Breast epithelium (tissue), 4 donors: ENCODE data around the gene DPEP2NB. TPM values are rescaled to one million over a fixed set of nuclear protein-coding genes. Genes with fewer than 3 reads are reported as not detected.
"Not testable (repeated sequence)": the region's sequence is repeated elsewhere in the genome, so short reads cannot be mapped to it uniquely, and the experiment has no call there.

Source experiments
- DNase-seq, 2 donors: peaks; one replicate each; pipeline ENCODE4 v3.0.0-alpha.2; 2019; ENCODE audit warnings: low spot score in 2 of 2
- H3K27ac ChIP-seq, 2 donors: fragments of 200-600 bp; sonication (generic) in 1 of 2; one replicate each; pipeline ENCODE4 v1.5.1; 2016 to 2019; ENCODE audit warnings: mild to moderate bottlenecking in 1 of 2
- H3K27me3 ChIP-seq, 2 donors: fragments of 200-600 bp; sonication (generic) in 1 of 2; one replicate each; pipeline versions ENCODE4 v1.5.1 to v1.6.0; 2017 to 2019; ENCODE audit warnings: control low read depth in 1 of 2, mild to moderate bottlenecking in 1 of 2
- H3K36me3 ChIP-seq: fragments of 200-600 bp; one replicate; pipeline ENCODE4 v1.5.1; 2019
- H3K4me1 ChIP-seq, 2 donors: fragments of 200-600 bp; sonication (generic); one replicate each; pipeline ENCODE4 v1.5.1; 2016 to 2019; ENCODE audit warnings: control low read depth in 1 of 2
- H3K4me3 ChIP-seq, 3 donors: fragments of 200-600 bp; sonication (generic); 1 replicate in 2 of 3; 2 replicates in 1 of 3; pipeline ENCODE4 v1.5.1; 2016 to 2019; ENCODE audit warnings: mild to moderate bottlenecking in 3 of 3, moderate library complexity in 2 of 3
- H3K9me3 ChIP-seq, 2 donors: fragments of 200-600 bp; sonication (generic) in 1 of 2; one replicate each; pipeline ENCODE4 v1.5.1; 2016 to 2019; ENCODE audit warnings: control low read depth in 1 of 2
- POLR2A ChIP-seq: fragments of 450-650 bp; IDR thresholded peaks from one replicate; pipeline ENCODE4 v1.6.1; 2016; ENCODE audit warnings: antibody characterized with exemption, mild to moderate bottlenecking, moderate library complexity
- POLR2AphosphoS5 ChIP-seq, 3 donors: sonication (generic); formaldehyde crosslinking; IDR thresholded peaks; one replicate each; pipeline ENCODE4 v1.6.1; 2017; ENCODE audit warnings: antibody characterized with exemption in 3 of 3
- intact Hi-C: fragments of 100-400 bp; cut with DNase I; formaldehyde crosslinking; loops from one replicate; pipeline ENCODE4 v1.15.1; 2023; ENCODE audit warnings: low total_unique reads
- total RNA-seq, 3 donors: library from RNA; depleted of rRNA; stranded (reverse); fragments of >200 nt; gene quantifications; one replicate each; pipeline ENCODE4 v1.1.0, GENCODE V29; 2016
- TF ChIP-seq, protein P1 (sequence below), 3 donors: fragments of 450-650 bp; IDR thresholded peaks; one replicate each; pipeline ENCODE4 v1.5.1; 2016 to 2017; ENCODE audit warnings: antibody characterized with exemption in 3 of 3, mild to moderate bottlenecking in 3 of 3, moderate library complexity in 3 of 3

Gene DPEP2NB
- total RNA-seq, 3 donors from 2014 or later = not detected

DNA sequence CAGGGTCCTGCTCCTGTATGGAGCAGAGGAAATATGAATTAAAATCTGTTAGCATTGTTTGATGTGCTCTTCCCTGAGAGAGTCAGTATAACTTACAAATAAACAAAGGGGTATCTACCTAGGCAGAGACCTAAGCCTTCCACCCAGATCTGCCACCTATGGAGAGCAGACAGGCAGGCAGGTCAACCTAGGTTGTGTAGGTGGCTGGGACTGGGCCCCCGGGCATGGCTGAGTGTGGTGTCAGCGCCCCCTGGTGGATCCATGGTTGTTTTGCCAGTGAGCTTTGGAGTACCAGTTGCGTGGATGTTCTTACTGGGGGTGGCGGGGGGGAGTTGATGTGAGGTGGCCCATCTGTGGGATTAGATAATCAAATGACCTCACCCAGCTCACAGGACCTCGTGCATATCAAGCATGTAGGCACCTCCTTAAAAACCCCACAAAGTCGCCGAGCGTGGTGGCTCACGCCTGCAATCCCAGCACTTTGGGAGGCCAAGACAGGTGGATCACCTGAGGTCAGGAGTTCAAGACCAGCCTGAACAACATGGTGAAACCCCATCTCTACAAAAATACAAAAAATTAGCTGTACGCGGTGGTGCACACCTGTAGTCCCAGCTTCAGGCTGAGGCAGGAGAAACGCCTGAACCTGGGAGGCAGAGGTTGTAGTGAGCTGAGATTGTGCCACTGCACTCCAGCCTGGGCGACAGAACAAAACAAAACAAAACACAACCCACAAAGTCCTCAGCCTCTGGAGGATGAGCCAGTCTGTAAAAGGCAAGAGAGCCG, 25.0 kb upstream of the DPEP2NB start:
- no peaks in the 10 kb centered on the region for H3K9me3 ChIP-seq
- H3K27me3 ChIP-seq = no peaks in the 10 kb centered on the region
- H3K4me1 ChIP-seq = no peaks in the 10 kb centered on the region
- H3K36me3 ChIP-seq = no peaks in the 10 kb centered on the region
- intact Hi-C loops = loop anchor here (10.0 kb wide), 2 partner anchors 166 to 226 kb away; partner anchors contain the start of gene EDC4
- TF ChIP-seq, protein P1, sequence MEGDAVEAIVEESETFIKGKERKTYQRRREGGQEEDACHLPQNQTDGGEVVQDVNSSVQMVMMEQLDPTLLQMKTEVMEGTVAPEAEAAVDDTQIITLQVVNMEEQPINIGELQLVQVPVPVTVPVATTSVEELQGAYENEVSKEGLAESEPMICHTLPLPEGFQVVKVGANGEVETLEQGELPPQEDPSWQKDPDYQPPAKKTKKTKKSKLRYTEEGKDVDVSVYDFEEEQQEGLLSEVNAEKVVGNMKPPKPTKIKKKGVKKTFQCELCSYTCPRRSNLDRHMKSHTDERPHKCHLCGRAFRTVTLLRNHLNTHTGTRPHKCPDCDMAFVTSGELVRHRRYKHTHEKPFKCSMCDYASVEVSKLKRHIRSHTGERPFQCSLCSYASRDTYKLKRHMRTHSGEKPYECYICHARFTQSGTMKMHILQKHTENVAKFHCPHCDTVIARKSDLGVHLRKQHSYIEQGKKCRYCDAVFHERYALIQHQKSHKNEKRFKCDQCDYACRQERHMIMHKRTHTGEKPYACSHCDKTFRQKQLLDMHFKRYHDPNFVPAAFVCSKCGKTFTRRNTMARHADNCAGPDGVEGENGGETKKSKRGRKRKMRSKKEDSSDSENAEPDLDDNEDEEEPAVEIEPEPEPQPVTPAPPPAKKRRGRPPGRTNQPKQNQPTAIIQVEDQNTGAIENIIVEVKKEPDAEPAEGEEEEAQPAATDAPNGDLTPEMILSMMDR (IDR thresholded peaks at IDR 0.05) = peak; percentile 70 to 85 (median 82)
- TF ChIP-seq POLR2A = no peak
- no peak for TF ChIP-seq POLR2AphosphoS5 (IDR thresholded peaks at IDR 0.05)
- H3K27ac ChIP-seq = no peak overlapping the region
- no peak overlapping the region for H3K4me3 ChIP-seq
- peak; percentile 70 to 82 for DNase-seq

DNA sequence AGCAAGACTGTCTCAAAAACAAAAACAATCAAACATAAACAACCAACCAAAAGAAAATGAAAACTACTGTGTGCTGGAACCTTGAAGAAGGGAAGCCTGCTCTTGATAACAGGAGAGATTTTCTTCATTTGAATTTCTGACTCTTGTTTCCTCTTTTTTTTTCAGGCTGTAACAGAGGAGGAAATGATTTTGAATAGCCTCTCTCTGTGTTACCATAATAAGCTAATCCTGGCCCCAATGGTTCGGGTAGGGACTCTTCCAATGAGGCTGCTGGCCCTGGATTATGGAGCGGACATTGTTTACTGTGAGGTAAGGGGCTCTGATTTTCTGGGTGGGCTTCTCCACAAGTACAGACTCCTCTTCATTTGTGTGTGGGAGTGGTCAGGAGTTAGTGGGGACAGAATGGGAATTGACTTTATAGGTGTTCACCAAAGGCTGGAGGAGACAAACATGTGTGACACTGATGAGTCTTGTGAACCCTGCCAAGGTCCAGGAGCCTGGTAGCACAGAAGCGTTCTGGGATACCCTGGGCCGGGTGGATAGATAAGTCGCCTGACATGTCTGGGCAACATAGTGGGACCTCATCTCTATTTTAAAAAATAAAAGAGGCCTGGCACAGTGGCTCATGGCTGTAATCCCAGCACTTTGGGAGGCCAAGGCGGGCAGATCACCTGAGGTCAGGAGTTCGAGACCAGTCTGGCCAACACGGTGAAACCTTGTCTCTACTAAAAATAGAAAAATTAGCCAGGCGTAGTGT, 22.3 kb upstream of the DPEP2NB start:
- Histone ChIP-seq H3K4me1 (no peaks in the 10 kb centered on the region), H3K27me3 (no peaks in the 10 kb centered on the region), H3K9me3 (no peaks in the 10 kb centered on the region), H3K36me3 (no peaks in the 10 kb centered on the region), H3K4me3 (no peak overlapping the region), H3K27ac (no peak overlapping the region)
- DNase-seq = no peak
- TF ChIP-seq POLR2A = no peak
- TF ChIP-seq, protein P1 (IDR thresholded peaks at IDR 0.05) = no peak
- no peak for TF ChIP-seq POLR2AphosphoS5 (IDR thresholded peaks at IDR 0.05)
- intact Hi-C loops = loop anchor here (5.0 kb wide), 1 partner anchor 61 kb away; no protein-coding TSS in a partner anchor

DNA sequence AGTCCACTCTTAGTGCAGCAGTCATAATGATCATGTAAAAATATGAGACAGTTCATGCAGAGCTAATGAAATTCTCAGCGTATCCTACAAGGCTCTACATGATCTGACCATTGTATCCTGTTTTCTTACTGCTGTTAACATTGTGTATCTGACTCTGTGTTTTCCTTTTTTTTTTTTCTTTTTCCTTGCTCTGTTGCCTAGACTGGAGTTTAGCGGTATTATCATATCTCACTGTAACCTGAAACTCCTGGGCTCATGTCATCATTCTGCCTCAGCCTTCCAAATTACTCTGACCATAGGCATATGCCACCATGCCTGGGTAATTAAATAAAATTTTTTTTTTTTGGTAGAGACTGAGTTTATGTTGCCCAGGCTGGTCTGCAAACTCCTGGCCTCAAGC, 19.5 kb upstream of the DPEP2NB start:
- no peaks in the 10 kb centered on the region for H3K27me3 ChIP-seq
- no peaks in the 10 kb centered on the region for H3K9me3 ChIP-seq
- intact Hi-C loops = loop anchor here (5.0 kb wide), 1 partner anchor 58 kb away; no protein-coding TSS in a partner anchor
- H3K36me3 ChIP-seq = no peaks in the 10 kb centered on the region
- no peak overlapping the region for H3K4me3 ChIP-seq
- no peak for TF ChIP-seq POLR2A
- no peak for TF ChIP-seq POLR2AphosphoS5 (IDR thresholded peaks at IDR 0.05)
- H3K27ac ChIP-seq = no peak overlapping the region
- no peaks in the 10 kb centered on the region for H3K4me1 ChIP-seq
- no peak for DNase-seq

DNA sequence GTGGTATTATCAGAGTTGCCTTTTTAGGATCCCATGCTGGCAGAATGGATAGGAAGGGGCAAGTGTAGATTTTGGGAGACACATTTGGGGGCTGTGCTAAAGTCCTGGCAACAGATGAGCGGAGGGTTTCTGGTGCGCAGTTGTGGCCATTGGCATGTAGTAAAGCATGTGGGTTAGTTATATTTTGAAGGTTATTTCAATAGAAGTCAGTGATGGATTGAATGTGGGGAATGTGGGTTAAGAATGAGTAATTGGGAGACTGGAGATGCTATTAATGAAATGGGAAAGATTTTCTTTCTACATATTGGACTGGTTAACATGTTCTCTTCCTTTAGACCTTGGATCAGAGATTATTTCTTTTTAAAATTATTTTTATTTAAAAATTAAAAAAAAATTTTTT, 17.4 kb upstream of the DPEP2NB start:
- H3K9me3 ChIP-seq = no peaks in the 10 kb centered on the region
- H3K4me3 ChIP-seq = no peak overlapping the region
- H3K36me3 ChIP-seq = no peaks in the 10 kb centered on the region
- intact Hi-C loops = no loop called here
- DNase-seq = no peak
- TF ChIP-seq POLR2AphosphoS5 (IDR thresholded peaks at IDR 0.05) (no peak), POLR2A (no peak)
- TF ChIP-seq, protein P1 (IDR thresholded peaks at IDR 0.05) = no peak
- no peak overlapping the region for H3K27ac ChIP-seq
- no peaks in the 10 kb centered on the region for H3K4me1 ChIP-seq
- no peaks in the 10 kb centered on the region for H3K27me3 ChIP-seq

DNA sequence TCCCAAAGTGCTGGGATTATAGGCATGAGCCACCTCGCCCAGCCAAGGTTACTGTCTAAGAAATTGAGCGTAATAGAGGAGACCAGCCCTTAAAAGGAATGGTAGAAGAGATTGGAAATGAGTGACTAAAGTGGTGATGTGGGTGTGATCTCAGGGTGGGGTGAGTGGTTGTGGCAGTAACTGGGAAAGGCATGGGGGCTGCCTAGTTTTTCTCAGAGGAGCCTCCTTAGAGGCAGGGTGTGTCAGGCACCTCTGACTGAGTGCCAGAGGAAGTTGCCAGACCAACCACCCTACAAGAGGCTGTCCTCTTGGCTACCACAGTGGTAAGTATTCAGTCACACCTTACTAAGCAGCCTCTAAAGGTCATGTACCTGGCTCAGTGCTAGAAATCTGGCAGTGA, 16.2 kb upstream of the DPEP2NB start:
- no peak overlapping the region for H3K27ac ChIP-seq

DNA sequence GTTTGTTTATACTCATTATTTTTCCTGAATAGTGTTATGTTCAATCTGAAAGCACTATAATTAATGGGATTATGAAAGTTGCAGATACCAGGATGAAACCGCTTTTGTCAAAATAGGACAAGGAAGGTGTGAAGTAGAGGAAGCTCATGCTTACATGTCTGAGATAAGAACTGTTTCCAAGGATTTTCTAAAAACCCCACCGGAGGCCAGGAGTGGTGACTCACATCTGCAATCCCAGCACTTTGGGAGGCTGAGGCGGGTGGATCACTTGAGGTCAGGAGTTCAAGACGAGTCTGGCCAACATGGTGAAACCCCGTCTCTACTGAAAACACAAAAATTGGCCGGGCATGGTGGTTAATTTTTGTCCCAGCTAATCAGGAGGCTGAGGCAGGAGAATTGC, 14.4 kb upstream of the DPEP2NB start:
- H3K9me3 ChIP-seq, DNase-seq, H3K4me1 ChIP-seq, intact Hi-C loops, H3K27me3 ChIP-seq, H3K4me3 ChIP-seq, H3K27ac ChIP-seq, H3K36me3 ChIP-seq: not testable (repeated sequence)

More for the DNA sequence above, 16.2 kb upstream of the DPEP2NB start:
- Histone ChIP-seq H3K4me3 (no peak overlapping the region), H3K4me1 (no peaks in the 10 kb centered on the region), H3K27me3 (no peaks in the 10 kb centered on the region), H3K9me3 (no peaks in the 10 kb centered on the region), H3K36me3 (no peaks in the 10 kb centered on the region)
- DNase-seq = no peak
- intact Hi-C loops = no loop called here
- TF ChIP-seq POLR2AphosphoS5 (IDR thresholded peaks at IDR 0.05) (no peak), POLR2A (no peak)
- TF ChIP-seq, protein P1 (IDR thresholded peaks at IDR 0.05) = no peak
